ENCODE results near the gene LRRC34. TPM values are rescaled to one million over a fixed set of nuclear protein-coding genes. Genes with fewer than 3 reads are reported as not detected.

LRRC34 gene
- total and polyA plus RNA-seq, 2 of the 8 experiments (the other 6 are each of a cell fraction or from before 2014, with no cell fraction given): 3.3 to 4.1 TPM

GRCh38 chr3:169847896-169848295 lies 35.2 kb upstream of the LRRC34 start:
- WGBS, 2 experiments (ENCODE audit: extremely low coverage in 1 of 2, insufficient coverage in 1 of 2, insufficient read length in 1 of 2, insufficient replicate concordance in 2 of 2, low coverage in 1 of 2, low lambda C conversion rate in 2 of 2, missing lambda C conversion rate in 1 of 2): 81% methylated on average over 4 of the region's 4 CpGs; no CpG with 5 or more reads in 1 of the 2 experiments

More at GRCh38 chr3:169847896-169848295, 35.2 kb upstream of the LRRC34 start:
- Histone ChIP-seq H2BK15ac (ENCODE audit: low read length) (no peak overlapping the region), H2BK5ac (ENCODE audit: low read depth, low read length) (no peak overlapping the region), H2BK12ac (ENCODE audit: low read depth, low read length) (no peak overlapping the region), H3K4me2 (ENCODE audit: insufficient read depth in 1 of 2, low read depth in 2 of 2, low read length in 2 of 2) (no peak overlapping the region), H2AK5ac (ENCODE audit: low read depth, low read length) (no peak overlapping the region), H2BK20ac (ENCODE audit: low read length) (no peak overlapping the region), H2BK120ac (replicated peaks; ENCODE audit: low read depth, low read length) (no peak overlapping the region), H3K79me1 (ENCODE audit: low read depth, low read length) (no peaks in the 10 kb centered on the region), H3K14ac (ENCODE audit: insufficient read length) (no peak overlapping the region), H3K9me3 (ENCODE audit: insufficient read depth in 2 of 2, low read depth in 1 of 2, low read length in 1 of 2) (no peaks in the 10 kb centered on the region), H3K36me3 (ENCODE audit: control insufficient read depth in 2 of 4, insufficient read depth in 4 of 4, low read length in 3 of 4) (no peaks in the 10 kb centered on the region), H3K27ac (ENCODE audit: low read depth, low read length) (no peak overlapping the region), H4K5ac (ENCODE audit: insufficient read length, low read depth, low read length) (no peak overlapping the region), H4K20me1 (replicated peaks in 1 of 2; ENCODE audit: control insufficient read depth in 1 of 2, insufficient read depth in 2 of 2, low read length in 2 of 2) (no peaks in the 10 kb centered on the region), H3K23ac (ENCODE audit: insufficient read length) (no peak overlapping the region), H3K4me1 (replicated peaks in 1 of 4; ENCODE audit: control insufficient read depth in 3 of 4, insufficient read depth in 4 of 4, low read length in 3 of 4) (no peaks in the 10 kb centered on the region), H3K18ac (ENCODE audit: extremely low read depth, low read length) (no peak overlapping the region), H3K4me3 (ENCODE audit: extremely low read depth in 1 of 4, insufficient read depth in 2 of 4, low read depth in 3 of 4, low read length in 4 of 4) (no peak overlapping the region), H3K9ac (replicated peaks in 1 of 4; ENCODE audit: extremely low read depth in 1 of 4, low read depth in 3 of 4, low read length in 3 of 4) (no peak overlapping the region), H3K79me2 (ENCODE audit: control insufficient read depth in 1 of 2, insufficient read depth in 2 of 2, low read length in 2 of 2) (no peaks in the 10 kb centered on the region), H3K27me3 (replicated peaks in 1 of 4; ENCODE audit: control insufficient read depth in 3 of 4, extremely low read depth in 1 of 4, insufficient read depth in 3 of 4, low read length in 3 of 4) (no peaks in the 10 kb centered on the region), H4K8ac (ENCODE audit: extremely low read depth, insufficient read depth, low read length) (no peak overlapping the region), H3K56ac (replicated peaks; ENCODE audit: insufficient read length, low read depth, low read length) (no peak overlapping the region), H4K91ac (replicated peaks; ENCODE audit: insufficient read length, low read length) (no peak overlapping the region), H2AFZ (ENCODE audit: low read length) (peak overlapping the region; percentile 57; the same call in 1 of the 2 replicates), H3K23me2 (ENCODE audit: low read depth, low read length) (no peaks in the 10 kb centered on the region), H3K4ac (replicated peaks; ENCODE audit: insufficient read length, low read depth, low read length) (no peak overlapping the region)
- DNase-seq (ENCODE audit: low read depth in 1 of 2, low spot score in 2 of 2): no peak
- POLR2A ChIA-PET (ENCODE audit: partially characterized antibody): no interaction called here
- CTCF ChIA-PET (ENCODE audit: partially characterized antibody): no interaction called here
- TF ChIP-seq HDAC6 (IDR thresholded peaks at IDR 0.05; ENCODE audit: low read depth, low read length) (no peak), MAFK (IDR thresholded peaks at IDR 0.05; ENCODE audit: low read depth, low read length) (no peak), POU5F1 (IDR thresholded peaks at IDR 0.05; ENCODE audit: low read depth, low read length) (no peak), CTBP2 (IDR thresholded peaks at IDR 0.05; ENCODE audit: borderline replicate concordance, insufficient read depth, insufficient read length, low read length) (no peak), FOSL1 (IDR thresholded peaks at IDR 0.05; ENCODE audit: insufficient read depth, low read depth, low read length) (no peak), CHD2 (IDR thresholded peaks at IDR 0.05; ENCODE audit: low read length) (no peak), CTCF (IDR thresholded peaks at IDR 0.05; ENCODE audit: control extremely low read depth in 1 of 3, insufficient read depth in 1 of 3, low read depth in 1 of 3, low read length in 3 of 3) (no peak), NRF1 (IDR thresholded peaks at IDR 0.05; ENCODE audit: low read depth, low read length) (no peak), POLR2A (IDR thresholded peaks at IDR 0.05; ENCODE audit: control extremely low read depth in 1 of 2, low read depth in 2 of 2, low read length in 2 of 2) (no peak)
- FAIRE-seq: no peak

All from H1 (cell line).